GM21447 (cell line): ENCODE results near the gene SORBS2.

Experiments
- ATAC-seq: cut with Tn5 transposase; IDR thresholded peaks from one replicate; pipeline ENCODE4 v1.9.1; 2021; ENCODE audit not compliant: unreplicated experiment

SORBS2 gene

GRCh38 chr4:185683222-185683621, 128.8 kb downstream of the SORBS2 start:
- ATAC-seq = no peak

- no peak for ATAC-seq
Observed at GRCh38 chr4:185682236-185682635, 129.8 kb downstream of the SORBS2 start.

GRCh38 chr4:185681604-185682003, 130.4 kb downstream of the SORBS2 start:
- ATAC-seq = no peak

GRCh38 chr4:185680617-185681016, 131.4 kb downstream of the SORBS2 start:
- ATAC-seq = no peak

- ATAC-seq = no peak
Observed at GRCh38 chr4:185679523-185679922, 132.5 kb downstream of the SORBS2 start.

- ATAC-seq = no peak
Observed at GRCh38 chr4:185677637-185678314, 134.2 kb downstream of the SORBS2 start.

- no peak for ATAC-seq
Observed at GRCh38 chr4:185672618-185673017, 139.4 kb downstream of the SORBS2 start.

- ATAC-seq = no peak
Observed at GRCh38 chr4:185672151-185672550, 139.8 kb downstream of the SORBS2 start.

GRCh38 chr4:185671496-185671895, 140.5 kb downstream of the SORBS2 start:
- ATAC-seq = no peak

GRCh38 chr4:185671066-185671465, 140.9 kb downstream of the SORBS2 start:
- no peak for ATAC-seq

- no peak for ATAC-seq
Observed at GRCh38 chr4:185669288-185669687, 142.7 kb downstream of the SORBS2 start.

- no peak for ATAC-seq
Observed at GRCh38 chr4:185666156-185666555, 145.8 kb downstream of the SORBS2 start.

GRCh38 chr4:185665655-185666054, 146.3 kb downstream of the SORBS2 start:
- no peak for ATAC-seq

- no peak for ATAC-seq
Observed at GRCh38 chr4:185664481-185664880, 147.5 kb downstream of the SORBS2 start.

GRCh38 chr4:185662030-185662778, 149.8 kb downstream of the SORBS2 start:
- no peak for ATAC-seq

GRCh38 chr4:185660340-185660739, 151.7 kb downstream of the SORBS2 start:
- ATAC-seq = no peak

GRCh38 chr4:185657699-185658098, 154.3 kb downstream of the SORBS2 start:
- no peak for ATAC-seq

GRCh38 chr4:185657183-185657582, 154.8 kb downstream of the SORBS2 start:
- ATAC-seq = no peak

GRCh38 chr4:185656467-185656931, 155.5 kb downstream of the SORBS2 start:
- ATAC-seq = no peak

GRCh38 chr4:185654965-185655554, 156.9 kb downstream of the SORBS2 start:
- no peak for ATAC-seq

- ATAC-seq = no peak
Observed at GRCh38 chr4:185654311-185654710, 157.7 kb downstream of the SORBS2 start.

GRCh38 chr4:185651851-185652250, 160.1 kb downstream of the SORBS2 start:
- ATAC-seq = no peak
